ENCODE results near the gene TMEM253. TPM values are rescaled to one million over a fixed set of nuclear protein-coding genes. Genes with fewer than 3 reads are reported as not detected.

TMEM253 gene
- total and polyA plus RNA-seq, 2 donors (not counting 1 experiment from before 2014, with no cell fraction given): 0.11 TPM; not detected in 1

GRCh38 chr14:21060614-21061346, 40.1 kb upstream of the TMEM253 start:
- no peak for DNase-seq (ENCODE audit: low read depth in 2 of 2)
- peaks cover 8% of the 10 kb centered on the region for H3K27me3 ChIP-seq (ENCODE audit: control insufficient read depth, insufficient read depth, low read length)
- H3K79me2 ChIP-seq (ENCODE audit: control insufficient read depth, insufficient read depth, low read length): no peaks in the 10 kb centered on the region
- no peaks in the 10 kb centered on the region for H4K20me1 ChIP-seq (ENCODE audit: control insufficient read depth, extremely low read depth, insufficient read depth, low read length)
- H3K4me1 ChIP-seq (ENCODE audit: control insufficient read depth, extremely low read depth, insufficient read depth, low read length): no peaks in the 10 kb centered on the region
- H3K27ac ChIP-seq (ENCODE audit: insufficient read depth, low read length): no peak overlapping the region
- H3K4me3 ChIP-seq (replicated peaks in 1 of 4; ENCODE audit: control extremely low read depth in 1 of 4, insufficient read depth in 1 of 4, low read depth in 3 of 4, low read length in 4 of 4): no peak overlapping the region
- TF ChIP-seq EZH2 (IDR thresholded peaks at IDR 0.05; ENCODE audit: low read length, missing control alignments) (no peak), CTCF (conservative IDR thresholded peaks at IDR 0.05 in 1 of 2, IDR thresholded peaks at IDR 0.05 in 1 of 2; ENCODE audit: low read depth in 1 of 2, low read length in 2 of 2) (no peak)
- H3K4me2 ChIP-seq (ENCODE audit: extremely low read depth, insufficient read depth, low read length): no peak overlapping the region
- H2AFZ ChIP-seq (ENCODE audit: low read length): no peak overlapping the region
- no peaks in the 10 kb centered on the region for H3K36me3 ChIP-seq (ENCODE audit: control insufficient read depth, insufficient read depth, low read length)
- H3K9me3 ChIP-seq (ENCODE audit: control insufficient read depth, insufficient read depth, low read depth, low read length): no peaks in the 10 kb centered on the region
- H3K9ac ChIP-seq (ENCODE audit: insufficient read depth, low read length): no peak overlapping the region

- no peak overlapping the region for H3K4me2 ChIP-seq (ENCODE audit: extremely low read depth, insufficient read depth, low read length)
- no peak overlapping the region for H2AFZ ChIP-seq (ENCODE audit: low read length)
- H3K9me3 ChIP-seq (ENCODE audit: control insufficient read depth, insufficient read depth, low read depth, low read length): no peaks in the 10 kb centered on the region
- no peak overlapping the region for H3K27ac ChIP-seq (ENCODE audit: insufficient read depth, low read length)
- no peaks in the 10 kb centered on the region for H3K4me1 ChIP-seq (ENCODE audit: control insufficient read depth, extremely low read depth, insufficient read depth, low read length)
- peaks cover 8% of the 10 kb centered on the region for H3K27me3 ChIP-seq (ENCODE audit: control insufficient read depth, insufficient read depth, low read length)
- DNase-seq (ENCODE audit: low read depth in 2 of 2): no peak
- no peaks in the 10 kb centered on the region for H3K79me2 ChIP-seq (ENCODE audit: control insufficient read depth, insufficient read depth, low read length)
- H3K36me3 ChIP-seq (ENCODE audit: control insufficient read depth, insufficient read depth, low read length): no peaks in the 10 kb centered on the region
- H4K20me1 ChIP-seq (ENCODE audit: control insufficient read depth, extremely low read depth, insufficient read depth, low read length): no peaks in the 10 kb centered on the region
- TF ChIP-seq EZH2 (IDR thresholded peaks at IDR 0.05; ENCODE audit: low read length, missing control alignments) (no peak), CTCF (conservative IDR thresholded peaks at IDR 0.05 in 1 of 2, IDR thresholded peaks at IDR 0.05 in 1 of 2; ENCODE audit: low read depth in 1 of 2, low read length in 2 of 2) (no peak)
- H3K9ac ChIP-seq (ENCODE audit: insufficient read depth, low read length): no peak overlapping the region
- H3K4me3 ChIP-seq (replicated peaks in 1 of 4; ENCODE audit: control extremely low read depth in 1 of 4, insufficient read depth in 1 of 4, low read depth in 3 of 4, low read length in 4 of 4): no peak overlapping the region
Observed at GRCh38 chr14:21061347-21061668, 39.6 kb upstream of the TMEM253 start.

GRCh38 chr14:21063479-21063878, 37.4 kb upstream of the TMEM253 start:
- Histone ChIP-seq H3K36me3 (ENCODE audit: control insufficient read depth, insufficient read depth, low read length) (no peaks in the 10 kb centered on the region), H3K79me2 (ENCODE audit: control insufficient read depth, insufficient read depth, low read length) (no peaks in the 10 kb centered on the region), H3K27ac (ENCODE audit: insufficient read depth, low read length) (no peak overlapping the region), H3K9me3 (ENCODE audit: control insufficient read depth, insufficient read depth, low read depth, low read length) (no peaks in the 10 kb centered on the region), H3K4me2 (ENCODE audit: extremely low read depth, insufficient read depth, low read length) (no peak overlapping the region), H3K9ac (ENCODE audit: insufficient read depth, low read length) (no peak overlapping the region), H3K27me3 (ENCODE audit: control insufficient read depth, insufficient read depth, low read length) (peaks cover 8% of the 10 kb centered on the region), H2AFZ (ENCODE audit: low read length) (no peak overlapping the region), H3K4me1 (ENCODE audit: control insufficient read depth, extremely low read depth, insufficient read depth, low read length) (no peaks in the 10 kb centered on the region), H3K4me3 (replicated peaks in 1 of 4; ENCODE audit: control extremely low read depth in 1 of 4, insufficient read depth in 1 of 4, low read depth in 3 of 4, low read length in 4 of 4) (no peak overlapping the region), H4K20me1 (ENCODE audit: control insufficient read depth, extremely low read depth, insufficient read depth, low read length) (no peaks in the 10 kb centered on the region)
- TF ChIP-seq EZH2 (IDR thresholded peaks at IDR 0.05; ENCODE audit: low read length, missing control alignments) (no peak), CTCF (conservative IDR thresholded peaks at IDR 0.05 in 1 of 2, IDR thresholded peaks at IDR 0.05 in 1 of 2; ENCODE audit: low read depth in 1 of 2, low read length in 2 of 2) (no peak)
- DNase-seq (ENCODE audit: low read depth in 2 of 2): peak; percentile 66 to 88
